ENCODE measurements around the gene TENM3.

TENM3 gene

GRCh38 chr4:182273191-182273935, 30.2 kb downstream of the TENM3 start:
- in situ Hi-C loops (cut with MboI; ENCODE audit: low pct_unique_long_range_greater_than_20kb, low sequenced_read_pairs) = no loop called here
- no peak for DNase-seq

- no peak for DNase-seq
- in situ Hi-C loops (cut with MboI; ENCODE audit: low pct_unique_long_range_greater_than_20kb, low sequenced_read_pairs) = no loop called here
These were observed 33.3 kb downstream of the TENM3 start for GRCh38 chr4:182276210-182277109.

- in situ Hi-C loops (cut with MboI; ENCODE audit: low pct_unique_long_range_greater_than_20kb, low sequenced_read_pairs) = no loop called here
- DNase-seq = no peak
These were observed 34.2 kb downstream of the TENM3 start for GRCh38 chr4:182277377-182277776.

DNA sequence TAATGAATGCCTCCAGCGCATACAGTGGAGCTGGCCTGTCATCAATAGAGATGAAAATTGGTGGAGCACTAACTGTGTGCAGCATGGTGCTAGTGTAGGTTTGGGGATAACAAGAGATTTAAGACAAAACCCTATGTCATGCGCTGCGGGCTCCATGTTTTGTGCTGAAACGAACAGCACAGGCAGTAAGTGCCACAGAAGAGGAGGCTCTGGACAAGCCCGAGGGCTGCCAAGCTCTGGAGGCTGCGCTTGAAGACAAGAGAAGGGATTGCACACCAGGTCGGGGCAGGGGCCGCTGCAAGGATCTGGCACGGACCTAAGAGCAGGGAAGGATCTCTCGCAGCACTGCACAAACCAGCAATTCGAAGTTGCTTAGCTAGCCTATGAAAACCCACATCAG, 35.5 kb downstream of the TENM3 start:
- in situ Hi-C loops (cut with MboI; ENCODE audit: low pct_unique_long_range_greater_than_20kb, low sequenced_read_pairs) = no loop called here
- no peak for DNase-seq

GRCh38 chr4:182280436-182281111, 37.4 kb downstream of the TENM3 start:
- in situ Hi-C loops (cut with MboI; ENCODE audit: low pct_unique_long_range_greater_than_20kb, low sequenced_read_pairs) = no loop called here
- no peak for DNase-seq

- DNase-seq = no peak
- in situ Hi-C loops (cut with MboI; ENCODE audit: low pct_unique_long_range_greater_than_20kb, low sequenced_read_pairs) = no loop called here
These were observed 42.8 kb downstream of the TENM3 start for GRCh38 chr4:182286035-182286434.

DNA sequence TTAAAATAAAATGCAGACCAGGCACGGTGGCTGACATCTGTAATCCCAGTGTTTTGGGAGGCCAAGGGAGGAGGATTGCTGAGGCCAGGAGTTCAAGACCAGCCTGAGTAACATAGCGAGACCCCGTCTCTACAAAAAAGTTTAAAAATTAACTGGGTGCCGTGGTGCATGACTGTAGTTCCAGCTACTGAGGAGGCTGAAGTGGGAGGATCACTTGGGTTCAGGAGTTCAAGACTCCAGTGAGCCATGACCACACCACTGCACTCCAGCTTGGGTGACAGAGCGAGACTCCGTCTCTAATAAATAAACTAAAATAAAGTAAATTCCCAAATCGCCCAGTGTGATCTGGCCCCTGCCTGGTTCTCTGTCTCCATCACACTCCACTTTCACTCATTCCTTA, 43.7 kb downstream of the TENM3 start:
- in situ Hi-C loops (cut with MboI; ENCODE audit: low pct_unique_long_range_greater_than_20kb, low sequenced_read_pairs) = no loop called here
- no peak for DNase-seq

GRCh38 chr4:182288534-182288933, 45.3 kb downstream of the TENM3 start:
- DNase-seq = no peak
- in situ Hi-C loops (cut with MboI; ENCODE audit: low pct_unique_long_range_greater_than_20kb, low sequenced_read_pairs) = no loop called here

GRCh38 chr4:182289809-182290208, 46.6 kb downstream of the TENM3 start:
- DNase-seq = no peak
- in situ Hi-C loops (cut with MboI; ENCODE audit: low pct_unique_long_range_greater_than_20kb, low sequenced_read_pairs) = no loop called here

DNA sequence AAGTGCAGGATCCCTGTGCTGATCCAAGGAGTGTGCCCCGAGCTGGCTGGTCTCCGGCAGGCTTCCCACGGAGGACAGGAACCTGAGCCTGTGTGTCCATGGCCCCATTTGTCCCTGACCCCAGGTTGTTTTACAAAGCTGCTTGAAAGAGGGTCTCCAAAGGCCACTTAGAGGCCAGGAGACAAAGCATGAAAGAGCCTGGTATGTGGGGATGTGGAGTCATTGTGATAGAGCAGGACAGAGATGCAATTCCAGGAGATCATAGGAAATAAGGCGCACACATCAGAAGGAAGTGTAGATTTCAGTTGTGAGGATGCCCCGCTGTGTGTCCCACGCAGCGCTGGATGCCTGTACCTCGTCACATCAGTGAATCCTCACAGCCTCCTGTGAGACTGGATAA, 48.0 kb downstream of the TENM3 start:
- DNase-seq = no peak
- in situ Hi-C loops (cut with MboI; ENCODE audit: low pct_unique_long_range_greater_than_20kb, low sequenced_read_pairs) = no loop called here

DNA sequence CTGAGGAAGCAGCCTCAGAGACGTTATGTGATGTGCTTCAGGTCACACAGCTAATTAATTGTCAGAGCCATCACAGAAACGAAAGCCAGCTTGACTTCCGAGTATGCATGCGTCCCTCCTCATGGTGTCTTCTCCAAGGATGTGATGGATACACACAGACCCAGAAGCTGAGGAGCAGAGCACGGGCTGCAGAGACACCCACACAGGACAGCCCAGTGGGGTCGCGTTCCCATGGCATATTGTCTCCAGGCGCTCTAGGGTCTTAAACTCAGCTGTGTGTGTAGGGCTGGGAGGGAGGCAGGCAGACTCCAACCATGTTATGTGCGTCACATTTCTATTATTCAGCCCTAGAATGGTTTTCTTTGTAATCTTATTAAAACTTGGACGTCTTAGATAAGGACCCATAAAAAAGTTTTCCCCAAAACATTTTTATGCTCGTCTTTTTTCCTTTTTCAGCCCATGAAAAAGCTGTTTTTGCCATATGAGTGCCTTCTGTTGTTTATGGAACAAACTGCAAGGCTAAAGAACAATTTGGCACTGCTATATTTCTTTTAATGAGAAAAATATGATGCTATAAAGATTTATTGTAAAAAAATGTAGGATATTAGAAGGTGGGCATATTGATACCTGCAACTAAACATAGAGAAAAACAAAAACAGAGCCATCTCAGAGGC, 48.5 kb downstream of the TENM3 start:
- DNase-seq = no peak
- in situ Hi-C loops (cut with MboI; ENCODE audit: low pct_unique_long_range_greater_than_20kb, low sequenced_read_pairs) = no loop called here

- in situ Hi-C loops (cut with MboI; ENCODE audit: low pct_unique_long_range_greater_than_20kb, low sequenced_read_pairs) = no loop called here
- DNase-seq = no peak
These were observed 49.4 kb downstream of the TENM3 start for GRCh38 chr4:182292612-182293011.

DNA sequence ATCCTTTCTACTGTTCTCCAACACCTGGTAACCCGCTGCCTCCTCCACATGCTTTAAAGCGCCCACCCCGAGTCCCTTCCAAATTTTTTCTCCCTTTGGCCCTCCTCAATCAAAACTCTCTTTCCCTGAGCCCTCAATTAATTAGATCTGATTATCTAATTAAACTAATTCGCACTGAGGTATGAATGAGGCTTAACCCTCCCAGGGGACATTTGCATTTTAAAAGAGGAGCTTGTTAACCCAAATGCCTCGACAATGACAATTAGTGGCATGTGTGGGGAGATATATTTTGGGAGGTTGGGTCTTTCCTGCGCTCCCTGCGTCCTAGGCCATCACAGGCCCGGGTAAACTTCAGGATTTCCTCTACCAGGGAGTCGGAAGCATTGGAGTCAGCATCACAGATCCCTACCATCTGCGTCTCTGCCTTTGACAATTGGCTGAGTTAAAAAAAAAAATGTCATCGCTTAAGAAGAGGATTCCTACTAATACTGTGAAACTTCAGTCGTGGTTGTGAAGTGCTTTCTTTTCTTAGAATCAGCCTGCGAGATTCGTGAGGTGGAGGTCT, 50.6 kb downstream of the TENM3 start:
- DNase-seq = no peak
- in situ Hi-C loops (cut with MboI; ENCODE audit: low pct_unique_long_range_greater_than_20kb, low sequenced_read_pairs) = no loop called here

GRCh38 chr4:182294451-182294850, 51.2 kb downstream of the TENM3 start:
- DNase-seq = no peak
- in situ Hi-C loops (cut with MboI; ENCODE audit: low pct_unique_long_range_greater_than_20kb, low sequenced_read_pairs) = no loop called here

- no peak for DNase-seq
- in situ Hi-C loops (cut with MboI; ENCODE audit: low pct_unique_long_range_greater_than_20kb, low sequenced_read_pairs) = no loop called here
These were observed 54.5 kb downstream of the TENM3 start for GRCh38 chr4:182297659-182298058.

DNA sequence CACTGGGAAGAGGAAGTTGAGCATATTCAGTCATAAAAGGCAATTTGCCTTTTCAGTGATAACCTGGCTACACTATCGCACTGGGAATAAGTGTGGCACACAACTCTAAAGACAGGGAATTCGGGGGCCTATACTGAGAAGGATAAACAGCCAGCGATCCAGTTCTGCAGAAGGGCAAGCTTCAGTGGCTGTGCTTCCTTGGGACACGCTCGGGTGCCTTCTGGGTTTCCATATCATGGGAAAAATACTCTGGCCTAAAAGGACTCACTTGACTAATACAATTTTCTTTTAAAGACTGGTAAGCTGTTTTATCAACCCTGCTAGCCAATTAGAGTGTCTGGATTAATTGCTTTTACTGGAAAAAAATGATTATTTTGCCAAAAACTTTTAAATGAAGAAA, 58.5 kb downstream of the TENM3 start:
- no peak for DNase-seq
- in situ Hi-C loops (cut with MboI; ENCODE audit: low pct_unique_long_range_greater_than_20kb, low sequenced_read_pairs) = no loop called here

- DNase-seq = no peak
- in situ Hi-C loops (cut with MboI; ENCODE audit: low pct_unique_long_range_greater_than_20kb, low sequenced_read_pairs) = no loop called here
These were observed 60.6 kb downstream of the TENM3 start for GRCh38 chr4:182303847-182304246.

GRCh38 chr4:182306792-182307507, 63.7 kb downstream of the TENM3 start:
- DNase-seq = no peak
- in situ Hi-C loops (cut with MboI; ENCODE audit: low pct_unique_long_range_greater_than_20kb, low sequenced_read_pairs) = no loop called here

DNA sequence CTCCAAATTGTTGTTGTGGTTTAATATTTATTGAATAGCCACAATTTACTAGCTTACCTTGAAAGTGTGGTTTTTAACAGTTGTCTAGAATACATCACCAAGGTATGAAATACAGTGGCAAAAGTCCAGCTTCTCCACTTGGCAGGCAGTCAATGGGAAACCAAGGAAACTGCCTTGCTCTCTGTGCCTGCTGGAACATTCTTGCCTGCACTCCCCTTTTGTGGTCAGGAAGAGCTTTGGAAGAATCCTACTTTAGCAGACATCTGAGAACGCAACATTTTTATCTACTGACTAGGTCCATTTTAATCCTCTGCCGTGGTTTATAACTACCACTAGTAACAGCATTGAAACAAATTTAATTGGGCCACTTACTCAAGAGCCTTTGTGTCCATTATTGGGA, 64.5 kb downstream of the TENM3 start:
- in situ Hi-C loops (cut with MboI; ENCODE audit: low pct_unique_long_range_greater_than_20kb, low sequenced_read_pairs) = no loop called here
- no peak for DNase-seq

Data from KBM-7 (cell line).